Measurements from ENCODE around the gene AFF3. TPM values are rescaled to one million over a fixed set of nuclear protein-coding genes. Genes with fewer than 3 reads are reported as not detected.

Gene AFF3
- total and polyA plus RNA-seq, 3 donors from 2014 or later = 18.0 to 34.4 (median 27.1) TPM

- no peaks in the 10 kb centered on the region for H3K9me3 ChIP-seq
- TF ChIP-seq CTCF (IDR thresholded peaks at IDR 0.05) = no peak
- TF ChIP-seq POLR2A (IDR thresholded peaks at IDR 0.05) = no peak
- no peak overlapping the region for H3K4me3 ChIP-seq
- no peaks in the 10 kb centered on the region for H3K4me1 ChIP-seq
- no peaks in the 10 kb centered on the region for H3K36me3 ChIP-seq (ENCODE audit: low read depth, missing control alignments)
- H3K27ac ChIP-seq = no peak overlapping the region
- intact Hi-C loops (cut with DNase I; ENCODE audit: low total_unique reads) = no loop called here
- WGBS, 2 donors = 94 to 96% methylated on average over 7 to 9 of the region's 9 CpGs
- DNase-seq = no peak
- no peaks in the 10 kb centered on the region for H3K27me3 ChIP-seq
Observed at GRCh38 chr2:99865818-99866676, 276.3 kb downstream of the AFF3 start.

- WGBS, 2 donors = 78 to 79% methylated on average over 10 of the region's 10 CpGs
- intact Hi-C loops (cut with DNase I; ENCODE audit: low total_unique reads) = no loop called here
Observed at GRCh38 chr2:99864561-99865553, 277.5 kb downstream of the AFF3 start.

DNA sequence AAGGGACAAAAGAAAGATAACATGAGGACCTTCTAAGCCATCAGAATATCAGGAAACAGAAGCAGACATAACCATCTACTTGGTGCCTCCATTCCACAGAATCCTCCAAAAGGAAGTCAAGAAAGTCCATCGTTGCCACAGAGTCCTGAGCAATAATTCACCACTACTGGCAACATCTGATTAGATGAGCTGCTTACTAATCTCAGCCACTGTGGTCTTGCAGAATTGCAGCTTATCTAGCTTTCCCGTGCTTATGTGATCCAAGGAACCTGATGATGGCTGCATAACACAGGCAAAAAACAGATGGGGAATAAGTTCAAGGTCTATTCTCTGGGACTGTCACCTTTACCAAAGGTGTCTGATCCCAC, 278.5 kb downstream of the AFF3 start:
- no peak overlapping the region for H3K27ac ChIP-seq
- intact Hi-C loops (cut with DNase I; ENCODE audit: low total_unique reads) = no loop called here
- no peaks in the 10 kb centered on the region for H3K4me1 ChIP-seq
- H3K9me3 ChIP-seq = no peaks in the 10 kb centered on the region
- WGBS, 2 donors = 79 to 81% methylated on average over 2 of the region's 2 CpGs
- TF ChIP-seq CTCF (IDR thresholded peaks at IDR 0.05) = no peak
- no peak overlapping the region for H3K4me3 ChIP-seq
- H3K27me3 ChIP-seq = no peaks in the 10 kb centered on the region
- no peak for DNase-seq
- no peaks in the 10 kb centered on the region for H3K36me3 ChIP-seq (ENCODE audit: low read depth, missing control alignments)

More at GRCh38 chr2:99864561-99865553, 277.5 kb downstream of the AFF3 start:
- Histone ChIP-seq H3K4me1 (no peaks in the 10 kb centered on the region), H3K4me3 (no peak overlapping the region), H3K27me3 (no peaks in the 10 kb centered on the region), H3K36me3 (ENCODE audit: low read depth, missing control alignments) (no peaks in the 10 kb centered on the region), H3K27ac (no peak overlapping the region), H3K9me3 (no peaks in the 10 kb centered on the region)
- DNase-seq = no peak
- TF ChIP-seq POLR2A (IDR thresholded peaks at IDR 0.05) (no peak), CTCF (IDR thresholded peaks at IDR 0.05) (no peak)

GRCh38 chr2:99863236-99863902, 279.0 kb downstream of the AFF3 start:
- 93 to 95% methylated on average over 4 of the region's 4 CpGs for WGBS, 2 donors
- H3K4me1 ChIP-seq = no peaks in the 10 kb centered on the region
- no peaks in the 10 kb centered on the region for H3K27me3 ChIP-seq
- no peaks in the 10 kb centered on the region for H3K9me3 ChIP-seq
- intact Hi-C loops (cut with DNase I; ENCODE audit: low total_unique reads) = no loop called here
- DNase-seq = no peak
- TF ChIP-seq CTCF (IDR thresholded peaks at IDR 0.05) (no peak), POLR2A (IDR thresholded peaks at IDR 0.05) (no peak)
- H3K36me3 ChIP-seq (ENCODE audit: low read depth, missing control alignments) = no peaks in the 10 kb centered on the region
- H3K27ac ChIP-seq = no peak overlapping the region
- no peak overlapping the region for H3K4me3 ChIP-seq
